K562 (cell line): ENCODE measurements around the gene GIMAP8. TPM values are rescaled to one million over a fixed set of nuclear protein-coding genes. Genes with fewer than 3 reads are reported as not detected.

Source experiments
- BCL6 ChIP-seq: fragments of 250-450 bp; sonication (Bioruptor Pico); IDR thresholded peaks from 2 replicates; pipeline ENCODE4 v1.4.0; 2020
- ETS1 ChIP-seq: conservative IDR thresholded peaks from 2 replicates; pipeline ENCODE4 v1.6.1; 2011; ENCODE audit warnings: low read depth, mild to moderate bottlenecking, low read length; ENCODE audit not compliant: control insufficient read depth
- HOMEZ ChIP-seq: fragments of 250-450 bp; sonication (Bioruptor Pico); IDR thresholded peaks from 2 replicates; pipeline ENCODE4 v1.4.0; 2020; ENCODE audit warnings: mild to moderate bottlenecking, moderate library complexity
- PHF21A ChIP-seq: fragments of 450-650 bp; IDR thresholded peaks from 2 replicates; pipeline ENCODE4 v1.6.1; 2017; ENCODE audit warnings: low read depth, borderline replicate concordance
- STAT5B ChIP-seq: fragments of 250-450 bp; sonication (Bioruptor Pico); IDR thresholded peaks from 2 replicates; pipeline ENCODE4 v1.8.0; 2021; ENCODE audit warnings: mild to moderate bottlenecking, inconsistent platforms
- ZNF408 ChIP-seq: fragments of 250-450 bp; sonication (Bioruptor Pico); IDR thresholded peaks from 2 replicates; pipeline ENCODE4 v1.4.0; 2020; ENCODE audit warnings: low read depth, mild to moderate bottlenecking, moderate library complexity
- ZNF449 ChIP-seq: fragments of 250-450 bp; sonication (Bioruptor Pico); IDR thresholded peaks from 2 replicates; pipeline ENCODE4 v1.8.0; 2022; ENCODE audit warnings: moderate library complexity, mild to moderate bottlenecking, inconsistent platforms
- polyA plus RNA-seq, 8 experiments: library from polyadenylated mRNA; depleted of rRNA in 4 of 8; stranded (reverse) in 5 of 8; unstranded in 3 of 8; fragments of >200 nt; fragmentation: Nextera tagmentation in 2 of 8; fragmentation: Illumina TruSeq in 1 of 8; extraction: Ambion mirVana in 2 of 8; extraction: Trizol in 1 of 8; gene quantifications; 2 replicates each; pipeline versions ENCODE4 v1.2.1 to v1.2.3, GENCODE V29; 2011 to 2014; ENCODE audit warnings: inconsistent platforms in 1 of 8, missing spikeins in 1 of 8
- total RNA-seq, 7 experiments: library from RNA; depleted of rRNA in 6 of 7; stranded (reverse); fragments of >200 nt in 6 of 7; fragmentation: Illumina TruSeq in 2 of 7; extraction: Trizol in 2 of 7; gene quantifications; 2 replicates each; pipeline versions ENCODE4 v1.2.1 to v1.2.3, GENCODE V29; 2011 to 2021; ENCODE audit warnings: low replicate concordance in 1 of 7

GIMAP8 gene
- total and polyA plus RNA-seq, 9 of the 15 experiments (the other 6 are each of a cell fraction or from before 2014, with no cell fraction given), result not detected

GRCh38 chr7:150449206-150449952, 1.1 kb upstream of the GIMAP8 start (continued):
- TF ChIP-seq HOMEZ (CRISPR knock-in tag), result no peak
- no peak for TF ChIP-seq BCL6 (CRISPR knock-in tag)
- TF ChIP-seq PHF21A, result no peak
- no peak for TF ChIP-seq ZNF408
- no peak for TF ChIP-seq STAT5B (CRISPR knock-in tag)
- no peak for TF ChIP-seq ZNF449 (CRISPR knock-in tag)
- no peak for TF ChIP-seq ETS1
